NB4 (cell line): ENCODE results near the gene ADGRA1.

ENCODE experiments used
- POLR2A ChIP-seq: IDR thresholded peaks from 2 replicates; pipeline ENCODE4 v1.6.1; 2011; ENCODE audit warnings: mild to moderate bottlenecking; ENCODE audit not compliant: insufficient read length; ENCODE audit errors: extremely low read depth
- TF ChIP-seq, protein P1 (sequence below): IDR thresholded peaks from one replicate; pipeline ENCODE4 v1.5.1; 2012; ENCODE audit warnings: low read depth, low read length

- TF ChIP-seq, protein P1, sequence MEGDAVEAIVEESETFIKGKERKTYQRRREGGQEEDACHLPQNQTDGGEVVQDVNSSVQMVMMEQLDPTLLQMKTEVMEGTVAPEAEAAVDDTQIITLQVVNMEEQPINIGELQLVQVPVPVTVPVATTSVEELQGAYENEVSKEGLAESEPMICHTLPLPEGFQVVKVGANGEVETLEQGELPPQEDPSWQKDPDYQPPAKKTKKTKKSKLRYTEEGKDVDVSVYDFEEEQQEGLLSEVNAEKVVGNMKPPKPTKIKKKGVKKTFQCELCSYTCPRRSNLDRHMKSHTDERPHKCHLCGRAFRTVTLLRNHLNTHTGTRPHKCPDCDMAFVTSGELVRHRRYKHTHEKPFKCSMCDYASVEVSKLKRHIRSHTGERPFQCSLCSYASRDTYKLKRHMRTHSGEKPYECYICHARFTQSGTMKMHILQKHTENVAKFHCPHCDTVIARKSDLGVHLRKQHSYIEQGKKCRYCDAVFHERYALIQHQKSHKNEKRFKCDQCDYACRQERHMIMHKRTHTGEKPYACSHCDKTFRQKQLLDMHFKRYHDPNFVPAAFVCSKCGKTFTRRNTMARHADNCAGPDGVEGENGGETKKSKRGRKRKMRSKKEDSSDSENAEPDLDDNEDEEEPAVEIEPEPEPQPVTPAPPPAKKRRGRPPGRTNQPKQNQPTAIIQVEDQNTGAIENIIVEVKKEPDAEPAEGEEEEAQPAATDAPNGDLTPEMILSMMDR, result no peak
- TF ChIP-seq POLR2A, result no peak
These were observed 27.3 kb upstream of the ADGRA1 start for GRCh38 chr10:133060466-133060865.
